Immature natural killer cell (primary cell): Measurements from ENCODE around the gene TRIOBP. TPM values are rescaled to one million over a fixed set of nuclear protein-coding genes. Genes with fewer than 3 reads are reported as not detected.
A peak's percentile ranks its signal among the peaks of the same experiment; 100 is the strongest.

Experiments used
- DNase-seq, 3 donors: peaks; one replicate each; pipeline ENCODE4 v3.0.0; 2022; ENCODE audit warnings: mixed read lengths in 1 of 3
- H3K27ac Mint-ChIP-seq, 6 donors: one replicate each; pipeline ENCODE4 v1.8.0; 2020; ENCODE audit warnings: mixed read lengths in 6 of 6, mild to moderate bottlenecking in 5 of 6, inconsistent platforms in 4 of 6, moderate library complexity in 3 of 6
- H3K27me3 Mint-ChIP-seq, 3 donors: one replicate each; pipeline ENCODE4 v1.8.0; 2020 to 2021; ENCODE audit warnings: low read depth in 3 of 3, mild to moderate bottlenecking in 3 of 3, mixed read lengths in 3 of 3, moderate library complexity in 3 of 3, inconsistent platforms in 1 of 3
- H3K36me3 Mint-ChIP-seq, 3 donors: one replicate each; pipeline ENCODE4 v1.8.0; 2020; ENCODE audit warnings: mixed read lengths in 3 of 3, inconsistent platforms in 2 of 3, mild to moderate bottlenecking in 2 of 3
- H3K4me1 Mint-ChIP-seq, 2 donors: one replicate each; pipeline ENCODE4 v1.8.0; 2020; ENCODE audit warnings: inconsistent platforms in 2 of 2, mild to moderate bottlenecking in 2 of 2, mixed read lengths in 2 of 2, moderate library complexity in 1 of 2
- H3K4me3 Mint-ChIP-seq, 5 donors: one replicate each; pipeline ENCODE4 v1.8.0; 2020; ENCODE audit warnings: mild to moderate bottlenecking in 5 of 5, mixed read lengths in 5 of 5, inconsistent platforms in 3 of 5, moderate library complexity in 3 of 5
- H3K9me3 Mint-ChIP-seq, 6 donors: one replicate each; pipeline ENCODE4 v1.8.0; 2020; ENCODE audit warnings: mild to moderate bottlenecking in 6 of 6, mixed read lengths in 6 of 6, inconsistent platforms in 4 of 6, moderate library complexity in 3 of 6
- polyA plus RNA-seq, 3 donors: library from polyadenylated mRNA; unstranded; fragments of 300-500 nt; fragmentation: Illumina TruSeq; gene quantifications; one replicate each; pipeline ENCODE4 v1.2.3, GENCODE V29; 2021

TRIOBP gene
- polyA plus RNA-seq, 3 donors from 2014 or later = 15.0 to 22.4 (median 20.8) TPM

DNA sequence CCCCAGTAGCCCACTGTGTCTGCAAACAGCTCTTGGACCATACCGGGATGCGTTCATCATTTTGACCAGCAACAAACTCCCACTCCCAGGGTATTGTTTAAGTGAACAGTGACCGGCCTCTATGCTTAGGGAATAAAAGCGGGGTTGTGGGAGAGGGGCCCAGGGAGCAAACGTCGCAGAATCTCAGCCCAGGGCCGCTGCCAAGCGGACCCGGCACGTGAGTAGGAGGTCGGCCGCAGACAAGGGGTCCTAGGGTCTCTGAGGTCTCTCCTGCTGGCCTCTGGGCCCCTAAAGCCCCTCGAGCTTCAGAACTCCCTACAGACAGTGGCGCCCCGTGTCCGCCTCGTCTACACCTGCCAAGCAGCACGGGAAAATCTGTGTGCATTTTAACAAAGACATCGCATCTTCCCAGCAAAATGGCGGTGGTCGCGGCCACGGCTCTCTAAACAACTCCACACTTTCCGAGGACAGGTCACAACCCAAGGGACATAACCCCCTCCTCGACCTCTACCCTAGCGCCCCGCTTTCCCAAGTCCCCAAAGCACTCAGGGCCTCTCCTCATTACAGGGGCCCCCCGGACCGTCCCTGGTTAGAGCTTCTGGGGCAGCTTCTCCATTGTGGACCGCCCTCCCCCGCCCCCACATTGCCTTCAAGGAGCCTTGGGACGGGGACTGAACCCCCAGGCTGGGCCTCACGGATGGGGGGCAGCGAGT, 106.9 kb downstream of the TRIOBP start:
- Mint-ChIP-seq H3K27me3 (peaks cover 17 to 54% (median 39%) of the 10 kb centered on the region in 3 donors), H3K36me3 (no peaks in the 10 kb centered on the region), H3K4me3 (peak overlapping the region in 4 of 5 donors; percentile 40 to 66 (median 46)), H3K9me3 (no peaks in the 10 kb centered on the region), H3K4me1 (peaks cover 34 to 39% of the 10 kb centered on the region in 2 donors), H3K27ac (no peak overlapping the region)
- DNase-seq = no peak

DNA sequence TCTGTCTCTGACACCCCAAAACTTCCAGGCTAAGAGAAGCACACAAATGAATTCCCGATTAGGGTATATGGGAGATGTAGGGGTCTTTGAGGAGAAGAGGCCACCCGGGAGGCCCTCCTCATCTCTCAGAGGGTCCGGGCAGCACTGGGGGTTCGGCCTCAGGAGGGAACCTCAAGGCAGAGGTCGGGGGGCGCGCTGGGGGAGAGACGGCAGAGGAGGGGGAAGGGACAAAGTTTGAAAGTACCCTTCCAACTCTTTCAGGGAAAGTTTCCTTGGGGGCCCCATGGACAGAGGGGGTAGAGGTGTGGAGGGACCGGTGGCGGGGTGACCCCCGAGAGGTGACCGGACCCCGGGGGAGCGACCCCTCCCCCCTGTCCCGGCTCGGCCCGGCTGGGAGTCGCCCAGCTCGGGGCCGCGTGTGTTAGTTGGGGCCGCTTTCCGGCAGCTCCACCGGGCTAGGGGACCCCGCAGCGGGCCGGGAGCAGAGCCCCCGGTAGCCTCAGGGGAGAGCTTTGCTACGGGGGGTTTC, 107.6 kb downstream of the TRIOBP start:
- no peaks in the 10 kb centered on the region for H3K9me3 Mint-ChIP-seq
- H3K4me1 Mint-ChIP-seq = peaks cover 34 to 42% of the 10 kb centered on the region in 2 donors
- H3K27me3 Mint-ChIP-seq = peaks cover 20 to 54% (median 39%) of the 10 kb centered on the region in 3 donors
- H3K36me3 Mint-ChIP-seq = no peaks in the 10 kb centered on the region
- H3K27ac Mint-ChIP-seq = no peak overlapping the region
- no peak for DNase-seq
- H3K4me3 Mint-ChIP-seq = peak overlapping the region in 4 of 5 donors; percentile 40 to 66 (median 46)

DNA sequence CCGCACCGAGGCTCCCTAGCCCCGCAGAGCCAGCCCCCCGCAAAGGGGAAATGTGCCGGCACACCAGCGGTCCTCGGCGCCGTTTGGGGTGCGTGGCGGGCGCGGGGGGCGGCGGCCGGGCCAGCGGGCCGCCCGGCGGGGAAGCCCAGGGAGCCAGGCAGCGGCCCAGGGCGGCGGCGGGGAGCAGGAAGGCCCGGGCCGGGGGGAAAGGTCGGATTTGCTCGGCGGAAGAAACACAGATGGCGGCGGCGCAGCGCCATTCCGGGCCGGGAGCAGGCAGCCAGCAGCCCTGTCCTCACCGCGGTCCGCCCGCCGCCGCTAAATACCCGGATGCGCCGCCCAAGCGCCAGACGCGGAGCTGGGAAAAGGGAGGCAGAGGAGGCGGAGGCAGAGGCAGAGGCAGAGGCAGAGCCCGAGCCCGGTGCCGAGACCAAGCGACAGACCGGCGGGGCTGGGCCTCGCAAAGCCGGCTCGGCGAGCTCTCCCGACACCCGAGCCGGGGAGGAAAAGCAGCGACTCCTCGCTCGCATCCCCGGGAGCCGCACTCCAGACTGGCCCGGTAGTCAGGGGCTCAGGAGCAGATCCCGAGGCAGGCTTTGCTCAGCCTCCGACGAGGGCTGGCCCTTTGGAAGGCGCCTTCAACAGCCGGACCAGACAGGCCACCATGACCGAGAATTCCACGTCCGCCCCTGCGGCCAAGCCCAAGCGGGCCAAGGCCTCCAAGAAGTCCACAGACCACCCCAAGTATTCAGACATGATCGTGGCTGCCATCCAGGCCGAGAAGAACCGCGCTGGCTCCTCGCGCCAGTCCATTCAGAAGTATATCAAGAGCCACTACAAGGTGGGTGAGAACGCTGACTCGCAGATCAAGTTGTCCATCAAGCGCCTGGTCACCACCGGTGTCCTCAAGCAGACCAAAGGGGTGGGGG, 108.3 kb downstream of the TRIOBP start:
- DNase-seq = peak; percentile 48 to 57 (median 52)
- Mint-ChIP-seq H3K27ac (no peak overlapping the region), H3K4me3 (peak overlapping the region; percentile 53 to 69 (median 64)), H3K36me3 (no peaks in the 10 kb centered on the region), H3K4me1 (peaks cover 35 to 42% of the 10 kb centered on the region in 2 donors), H3K27me3 (peaks cover 20 to 55% (median 39%) of the 10 kb centered on the region in 3 donors), H3K9me3 (no peaks in the 10 kb centered on the region)

DNA sequence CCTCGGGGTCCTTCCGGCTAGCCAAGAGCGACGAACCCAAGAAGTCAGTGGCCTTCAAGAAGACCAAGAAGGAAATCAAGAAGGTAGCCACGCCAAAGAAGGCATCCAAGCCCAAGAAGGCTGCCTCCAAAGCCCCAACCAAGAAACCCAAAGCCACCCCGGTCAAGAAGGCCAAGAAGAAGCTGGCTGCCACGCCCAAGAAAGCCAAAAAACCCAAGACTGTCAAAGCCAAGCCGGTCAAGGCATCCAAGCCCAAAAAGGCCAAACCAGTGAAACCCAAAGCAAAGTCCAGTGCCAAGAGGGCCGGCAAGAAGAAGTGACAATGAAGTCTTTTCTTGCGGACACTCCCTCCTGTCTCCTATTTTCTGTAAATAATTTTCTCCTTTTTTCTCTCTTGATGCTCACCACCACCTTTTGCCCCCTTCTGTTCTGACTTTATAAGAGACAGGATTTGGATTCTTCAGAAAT, 109.0 kb downstream of the TRIOBP start:
- Mint-ChIP-seq H3K27ac (no peak overlapping the region), H3K4me1 (peaks cover 35 to 42% of the 10 kb centered on the region in 2 donors), H3K9me3 (no peaks in the 10 kb centered on the region), H3K36me3 (no peaks in the 10 kb centered on the region), H3K27me3 (peaks cover 18 to 55% (median 38%) of the 10 kb centered on the region in 3 donors), H3K4me3 (peak overlapping the region; percentile 53 to 69 (median 64))
- no peak for DNase-seq

DNA sequence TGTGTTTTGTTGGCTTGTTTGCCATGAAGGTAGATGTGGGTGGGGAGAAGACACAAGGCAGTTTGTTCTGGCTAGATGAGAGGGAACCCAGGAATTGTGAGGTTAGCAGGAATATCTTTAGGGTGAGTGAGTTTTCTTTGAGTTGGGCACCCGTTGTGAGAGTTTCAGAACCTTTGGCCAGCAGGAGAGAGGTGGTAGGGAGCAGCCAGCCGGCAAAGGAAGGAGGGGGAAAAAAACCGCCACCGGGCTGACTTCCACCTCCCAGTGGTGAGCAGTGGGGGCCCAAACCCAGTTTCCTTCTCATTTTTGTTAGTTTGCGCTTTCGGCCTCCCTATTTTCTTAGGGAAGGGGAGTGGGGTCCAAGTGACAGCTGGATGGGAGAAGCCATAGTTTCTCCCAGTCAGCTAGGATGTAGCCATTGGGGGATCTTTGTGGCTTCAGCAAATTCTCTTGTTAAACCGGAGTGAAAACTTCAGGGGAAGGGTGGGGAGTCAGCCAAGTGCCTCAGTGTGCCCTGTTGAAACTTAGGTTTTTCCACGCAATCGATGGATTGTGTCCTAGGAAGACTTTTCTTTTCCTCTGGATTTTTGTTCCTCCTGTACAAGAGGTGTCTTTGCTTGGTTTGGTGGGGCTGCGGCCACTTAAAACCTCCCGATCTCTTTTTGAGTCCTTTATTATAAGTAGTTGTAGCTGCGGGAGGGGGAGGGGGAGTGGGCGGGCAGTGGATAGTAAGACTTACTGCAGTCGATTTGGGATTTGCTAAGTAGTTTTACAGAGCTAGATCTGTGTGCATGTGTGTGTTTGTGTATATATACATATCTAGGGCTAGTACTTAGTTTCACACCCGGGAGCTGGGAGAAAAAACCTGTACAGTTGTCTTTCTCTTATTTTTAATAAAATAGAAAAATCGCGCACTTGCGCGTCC, 109.8 kb downstream of the TRIOBP start:
- H3K4me3 Mint-ChIP-seq = peak overlapping the region; percentile 70 to 80 (median 77)
- DNase-seq = no peak
- H3K9me3 Mint-ChIP-seq = no peaks in the 10 kb centered on the region
- no peak overlapping the region for H3K27ac Mint-ChIP-seq
- H3K36me3 Mint-ChIP-seq = no peaks in the 10 kb centered on the region
- peaks cover 18 to 55% (median 37%) of the 10 kb centered on the region in 3 donors for H3K27me3 Mint-ChIP-seq
- peaks cover 35 to 42% of the 10 kb centered on the region in 2 donors for H3K4me1 Mint-ChIP-seq

DNA sequence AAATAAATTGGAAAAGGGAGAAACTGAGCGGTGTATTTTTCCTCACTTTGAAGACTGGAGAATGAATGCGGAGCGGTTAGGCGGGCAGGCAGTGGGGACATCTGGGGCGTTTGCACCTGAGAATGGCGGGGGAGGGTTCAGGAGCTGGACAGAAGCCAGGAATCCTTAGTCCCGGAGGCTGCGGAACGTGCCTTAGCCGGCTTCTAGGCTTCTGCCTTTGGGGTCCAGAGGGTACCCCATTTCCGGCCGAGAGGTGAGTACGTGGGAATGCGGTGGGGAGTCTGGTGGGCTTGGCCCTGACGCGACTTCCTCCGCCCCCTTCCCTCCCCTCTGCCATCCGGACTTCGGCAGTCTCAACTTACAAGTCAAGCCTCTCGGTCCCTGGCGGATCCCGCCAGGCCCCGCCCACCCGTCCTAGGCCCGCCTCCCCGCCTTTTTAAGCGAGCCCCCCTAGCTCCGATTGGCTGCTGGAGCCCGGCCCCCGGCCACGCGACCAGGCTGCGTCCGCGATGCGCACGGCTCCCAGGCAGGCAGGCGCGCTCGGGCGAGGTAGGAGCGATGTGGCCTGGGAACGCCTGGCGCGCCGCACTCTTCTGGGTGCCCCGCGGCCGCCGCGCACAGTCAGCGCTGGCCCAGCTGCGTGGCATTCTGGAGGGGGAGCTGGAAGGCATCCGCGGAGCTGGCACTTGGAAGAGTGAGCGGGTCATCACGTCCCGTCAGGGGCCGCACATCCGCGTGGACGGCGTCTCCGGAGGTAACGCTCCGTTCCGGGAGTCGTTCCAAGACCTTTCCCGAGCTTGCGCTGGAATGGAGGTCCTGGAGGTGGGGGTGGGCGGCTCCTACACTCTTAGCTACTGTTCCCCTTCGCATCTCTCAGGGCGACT, 110.8 kb downstream of the TRIOBP start, which contains the start of gene GCAT:
TSS of gene GCAT (plus strand) at position 525 of the 884 bp plus-strand sequence. CDS start at position 559, 34 bp downstream.
- H3K36me3 Mint-ChIP-seq = no peaks in the 10 kb centered on the region
- H3K4me1 Mint-ChIP-seq = peaks cover 33 to 42% of the 10 kb centered on the region in 2 donors
- H3K27ac Mint-ChIP-seq = no peak within 1 kb of the TSS
- peaks cover 18 to 52% (median 33%) of the 10 kb centered on the region in 3 donors for H3K27me3 Mint-ChIP-seq
- peak within 1 kb of the TSS; percentile 70 to 80 (median 77) for H3K4me3 Mint-ChIP-seq
- H3K9me3 Mint-ChIP-seq = no peaks in the 10 kb centered on the region
- DNase-seq = peak; percentile 76 to 80 (median 80)

DNA sequence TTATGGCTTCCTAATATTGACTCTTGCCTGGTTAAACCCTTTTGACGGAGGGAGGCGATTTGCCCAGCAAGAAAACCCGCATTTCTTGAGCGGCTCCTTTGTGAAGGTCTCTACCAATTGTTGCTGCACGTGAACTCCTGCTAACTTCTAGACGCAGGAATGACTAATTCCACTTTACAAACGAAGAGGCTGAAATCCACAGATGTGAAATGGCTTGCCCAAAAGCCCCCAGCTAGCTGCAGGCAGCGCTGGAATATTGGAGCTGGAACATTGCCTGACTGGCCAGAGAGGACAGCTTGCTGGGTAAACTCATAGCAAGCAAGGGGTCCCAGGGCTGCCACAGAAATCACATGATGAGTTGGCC, 111.4 kb downstream of the TRIOBP start:
- Mint-ChIP-seq H3K27ac (no peak overlapping the region), H3K4me1 (peaks cover 27 to 35% of the 10 kb centered on the region in 2 donors), H3K4me3 (peak overlapping the region; percentile 70 to 80 (median 77)), H3K9me3 (no peaks in the 10 kb centered on the region), H3K27me3 (peaks cover 14 to 46% (median 31%) of the 10 kb centered on the region in 3 donors), H3K36me3 (no peaks in the 10 kb centered on the region)
- no peak for DNase-seq

DNA sequence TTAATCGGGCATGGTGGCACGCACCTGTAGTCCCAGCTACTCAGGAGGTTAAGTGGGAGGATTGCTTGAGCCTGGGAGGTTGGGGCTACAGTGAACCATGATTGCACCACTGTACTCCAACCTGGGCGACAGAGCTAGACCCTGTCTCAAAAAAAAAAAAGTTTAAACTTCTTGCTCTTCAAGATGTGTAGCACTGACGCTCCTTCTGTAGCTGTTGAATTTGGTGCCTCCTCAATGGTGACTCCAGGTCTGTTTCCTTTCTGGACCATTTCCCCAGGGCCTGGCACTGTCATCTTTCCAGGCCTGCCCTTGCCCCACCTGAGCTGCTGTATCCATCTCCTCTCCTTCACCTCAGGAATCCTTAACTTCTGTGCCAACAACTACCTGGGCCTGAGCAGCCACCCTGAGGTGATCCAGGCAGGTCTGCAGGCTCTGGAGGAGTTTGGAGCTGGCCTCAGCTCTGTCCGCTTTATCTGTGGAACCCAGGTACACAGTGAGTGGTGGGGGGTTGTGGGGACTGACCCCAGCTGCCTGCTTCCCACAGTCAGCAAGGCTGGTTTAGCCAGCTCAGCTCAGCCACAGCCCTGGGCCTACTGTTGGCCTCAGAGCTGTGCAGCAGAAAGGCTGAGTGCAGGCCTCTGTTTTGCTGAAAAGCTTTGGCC, 113.0 kb downstream of the TRIOBP start:
- peaks cover 24 to 35% of the 10 kb centered on the region in 2 donors for H3K4me1 Mint-ChIP-seq
- peak overlapping the region in 1 of 5 donors; percentile 41 for H3K4me3 Mint-ChIP-seq
- no peak for DNase-seq
- no peaks in the 10 kb centered on the region for H3K36me3 Mint-ChIP-seq
- H3K27me3 Mint-ChIP-seq = peaks cover 11 to 39% (median 26%) of the 10 kb centered on the region in 3 donors
- no peaks in the 10 kb centered on the region for H3K9me3 Mint-ChIP-seq
- no peak overlapping the region for H3K27ac Mint-ChIP-seq

DNA sequence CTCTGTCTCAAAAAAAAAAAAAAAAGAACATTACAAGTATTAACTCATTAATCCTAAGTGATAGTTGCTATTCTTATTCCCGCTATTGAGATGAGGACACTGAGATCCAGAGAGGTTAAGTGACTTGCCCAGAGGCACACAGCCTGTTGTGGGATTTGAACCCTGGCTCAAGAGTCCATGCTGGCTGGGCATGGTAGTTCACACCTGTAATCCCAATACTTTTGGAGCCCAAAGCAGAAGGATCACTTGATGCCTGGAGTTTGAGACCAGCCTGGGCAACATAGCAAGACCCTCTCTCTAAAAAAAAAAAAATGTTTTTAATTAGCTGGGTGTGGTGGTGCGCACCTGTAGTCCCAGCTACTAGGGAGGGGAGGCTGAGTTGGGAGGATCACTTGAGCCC, 115.0 kb downstream of the TRIOBP start:
- H3K4me1 Mint-ChIP-seq = peaks cover 15 to 20% of the 10 kb centered on the region in 2 donors
- no peak overlapping the region for H3K27ac Mint-ChIP-seq
- H3K9me3 Mint-ChIP-seq = no peaks in the 10 kb centered on the region
- H3K36me3 Mint-ChIP-seq = no peaks in the 10 kb centered on the region
- no peak for DNase-seq
- peaks cover 5 to 25% (median 9%) of the 10 kb centered on the region in 3 donors for H3K27me3 Mint-ChIP-seq
- no peak overlapping the region for H3K4me3 Mint-ChIP-seq

DNA sequence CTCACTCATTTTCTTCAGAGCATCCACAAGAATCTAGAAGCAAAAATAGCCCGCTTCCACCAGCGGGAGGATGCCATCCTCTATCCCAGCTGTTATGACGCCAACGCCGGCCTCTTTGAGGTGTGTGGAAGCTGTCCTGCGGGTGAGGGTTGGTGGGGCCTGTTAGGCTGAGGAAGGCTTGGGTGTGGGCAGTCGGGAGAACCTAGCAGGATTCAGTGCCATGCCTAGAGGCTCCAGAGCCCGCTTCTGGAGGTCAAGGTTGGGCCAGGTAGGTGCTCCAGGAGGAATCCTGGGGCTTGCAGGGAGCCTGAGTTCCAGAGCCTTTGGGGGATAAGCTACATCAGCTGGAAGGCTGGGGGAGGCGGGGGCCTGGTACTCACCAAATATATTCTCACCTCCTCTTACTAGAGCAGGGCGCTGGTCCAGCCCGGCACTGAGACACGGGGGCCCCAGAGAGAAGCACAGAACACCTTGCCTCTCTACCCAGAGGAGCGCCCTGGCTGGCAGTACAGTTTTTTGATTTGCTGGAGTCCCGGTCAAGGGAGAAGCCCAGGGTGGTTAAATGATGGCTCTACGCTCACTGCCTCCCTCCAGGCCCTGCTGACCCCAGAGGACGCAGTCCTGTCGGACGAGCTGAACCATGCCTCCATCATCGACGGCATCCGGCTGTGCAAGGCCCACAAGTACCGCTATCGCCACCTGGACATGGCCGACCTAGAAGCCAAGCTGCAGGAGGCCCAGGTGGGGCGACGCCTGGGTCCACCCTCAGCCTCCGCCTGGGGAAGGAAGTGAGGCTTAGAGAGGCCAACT, 116.2 kb downstream of the TRIOBP start:
- Mint-ChIP-seq H3K9me3 (no peaks in the 10 kb centered on the region), H3K27me3 (peaks cover 5 to 18% (median 8%) of the 10 kb centered on the region in 3 donors), H3K27ac (no peak overlapping the region), H3K36me3 (no peaks in the 10 kb centered on the region), H3K4me1 (peaks cover 12 to 19% of the 10 kb centered on the region in 2 donors), H3K4me3 (no peak overlapping the region)
- DNase-seq = no peak

DNA sequence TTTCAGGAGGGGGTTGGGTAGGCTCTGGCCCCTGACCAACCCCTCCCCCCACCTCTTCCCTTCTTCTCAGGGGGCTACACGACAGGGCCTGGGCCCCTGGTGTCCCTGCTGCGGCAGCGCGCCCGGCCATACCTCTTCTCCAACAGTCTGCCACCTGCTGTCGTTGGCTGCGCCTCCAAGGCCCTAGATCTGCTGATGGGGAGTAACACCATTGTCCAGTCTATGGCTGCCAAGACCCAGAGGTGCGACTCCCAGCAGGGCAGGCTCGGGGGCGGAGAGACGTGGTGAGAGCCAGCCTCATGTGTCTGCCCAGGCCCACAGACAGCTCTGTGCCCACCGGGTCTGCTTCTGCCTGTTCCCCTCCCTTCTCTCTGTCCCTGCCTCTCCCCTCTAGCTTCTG, 118.7 kb downstream of the TRIOBP start:
- H3K4me3 Mint-ChIP-seq = no peak overlapping the region
- H3K27ac Mint-ChIP-seq = no peak overlapping the region
- no peaks in the 10 kb centered on the region for H3K36me3 Mint-ChIP-seq
- peaks cover 5 to 10% (median 7%) of the 10 kb centered on the region in 3 donors for H3K27me3 Mint-ChIP-seq
- peaks cover 11 to 16% of the 10 kb centered on the region in 2 donors for H3K4me1 Mint-ChIP-seq
- H3K9me3 Mint-ChIP-seq = no peaks in the 10 kb centered on the region
- no peak for DNase-seq
